Measurements from ENCODE around the gene TAS2R20.

DNA sequence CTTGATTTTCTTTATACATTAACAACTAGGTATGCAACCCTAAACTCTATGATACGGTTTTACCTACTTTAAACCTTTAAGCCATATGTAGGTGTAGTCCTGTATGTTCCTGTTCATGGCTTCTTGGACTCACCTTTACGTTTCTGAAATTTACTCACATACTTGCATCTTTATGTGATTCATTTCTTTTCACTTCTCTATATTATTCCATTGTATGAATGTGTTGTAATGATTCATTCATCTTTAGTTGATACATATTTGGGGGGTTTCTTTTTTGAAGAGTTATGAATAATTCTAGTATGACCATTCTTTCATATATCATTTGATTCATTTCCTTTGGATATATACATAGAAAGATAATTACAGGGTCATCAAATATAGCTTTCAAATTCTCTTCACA lies 9.0 kb downstream of the TAS2R20 start:
- no peak for TF ChIP-seq ESRRA (IDR thresholded peaks at IDR 0.05; ENCODE audit: borderline replicate concordance, low read length)
- TF ChIP-seq, protein P1, sequence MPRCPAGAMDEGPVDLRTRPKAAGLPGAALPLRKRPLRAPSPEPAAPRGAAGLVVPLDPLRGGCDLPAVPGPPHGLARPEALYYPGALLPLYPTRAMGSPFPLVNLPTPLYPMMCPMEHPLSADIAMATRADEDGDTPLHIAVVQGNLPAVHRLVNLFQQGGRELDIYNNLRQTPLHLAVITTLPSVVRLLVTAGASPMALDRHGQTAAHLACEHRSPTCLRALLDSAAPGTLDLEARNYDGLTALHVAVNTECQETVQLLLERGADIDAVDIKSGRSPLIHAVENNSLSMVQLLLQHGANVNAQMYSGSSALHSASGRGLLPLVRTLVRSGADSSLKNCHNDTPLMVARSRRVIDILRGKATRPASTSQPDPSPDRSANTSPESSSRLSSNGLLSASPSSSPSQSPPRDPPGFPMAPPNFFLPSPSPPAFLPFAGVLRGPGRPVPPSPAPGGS (IDR thresholded peaks at IDR 0.05) = no peak
- TF ChIP-seq, protein P2, sequence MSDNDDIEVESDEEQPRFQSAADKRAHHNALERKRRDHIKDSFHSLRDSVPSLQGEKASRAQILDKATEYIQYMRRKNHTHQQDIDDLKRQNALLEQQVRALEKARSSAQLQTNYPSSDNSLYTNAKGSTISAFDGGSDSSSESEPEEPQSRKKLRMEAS (IDR thresholded peaks at IDR 0.05) = no peak
- TF ChIP-seq USF2 (IDR thresholded peaks at IDR 0.05) = no peak
- no peak for TF ChIP-seq ZC3H11A (IDR thresholded peaks at IDR 0.05)
